C4-2B (cell line): Measurements from ENCODE around the gene NT5C2.
A peak's percentile ranks its signal among the peaks of the same experiment; 100 is the strongest.
"Not testable (repeated sequence)": the region's sequence is repeated elsewhere in the genome, so short reads cannot be mapped to it uniquely, and the experiment has no call there.

Experiments
- H3K27ac ChIP-seq: fragments of 450-650 bp; 2 replicates; pipeline ENCODE4 v1.5.1; 2017
- CTCF ChIP-seq: fragments of 450-650 bp; conservative IDR thresholded peaks from 2 replicates; pipeline ENCODE4 v1.5.1; 2017; ENCODE audit warnings: mild to moderate bottlenecking
- ZFX ChIP-seq: fragments of 450-650 bp; IDR thresholded peaks from 2 replicates; pipeline ENCODE4 v1.6.1; 2017

The NT5C2 gene

GRCh38 chr10:103181244-103181643 is 11.8 kb downstream of the NT5C2 start:
- H3K27ac ChIP-seq: no peak overlapping the region
- TF ChIP-seq CTCF (no peak), ZFX (no peak)

GRCh38 chr10:103180491-103180890 is 12.6 kb downstream of the NT5C2 start:
- no peak for TF ChIP-seq CTCF
- no peak for TF ChIP-seq ZFX
- H3K27ac ChIP-seq: no peak overlapping the region

DNA sequence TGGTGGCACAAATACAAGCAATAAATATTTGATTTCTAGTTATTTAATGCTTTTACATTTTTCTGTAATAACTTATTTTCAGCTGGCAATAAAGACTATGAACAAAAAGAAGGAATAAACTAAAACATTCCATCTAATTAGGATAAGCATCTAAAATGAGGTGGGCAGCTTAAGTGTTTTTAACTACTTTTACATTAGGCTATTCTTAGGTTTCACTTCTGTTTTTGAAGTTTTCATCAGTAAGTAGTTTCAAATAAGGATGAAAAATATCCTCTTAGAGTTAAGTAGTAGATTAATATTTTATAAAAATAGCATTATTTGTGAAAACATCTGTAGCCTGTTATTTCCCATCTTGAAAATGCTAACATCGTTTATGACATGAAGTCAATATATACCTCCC is 15.9 kb downstream of the NT5C2 start:
- H3K27ac ChIP-seq: no peak overlapping the region
- no peak for TF ChIP-seq CTCF
- no peak for TF ChIP-seq ZFX

DNA sequence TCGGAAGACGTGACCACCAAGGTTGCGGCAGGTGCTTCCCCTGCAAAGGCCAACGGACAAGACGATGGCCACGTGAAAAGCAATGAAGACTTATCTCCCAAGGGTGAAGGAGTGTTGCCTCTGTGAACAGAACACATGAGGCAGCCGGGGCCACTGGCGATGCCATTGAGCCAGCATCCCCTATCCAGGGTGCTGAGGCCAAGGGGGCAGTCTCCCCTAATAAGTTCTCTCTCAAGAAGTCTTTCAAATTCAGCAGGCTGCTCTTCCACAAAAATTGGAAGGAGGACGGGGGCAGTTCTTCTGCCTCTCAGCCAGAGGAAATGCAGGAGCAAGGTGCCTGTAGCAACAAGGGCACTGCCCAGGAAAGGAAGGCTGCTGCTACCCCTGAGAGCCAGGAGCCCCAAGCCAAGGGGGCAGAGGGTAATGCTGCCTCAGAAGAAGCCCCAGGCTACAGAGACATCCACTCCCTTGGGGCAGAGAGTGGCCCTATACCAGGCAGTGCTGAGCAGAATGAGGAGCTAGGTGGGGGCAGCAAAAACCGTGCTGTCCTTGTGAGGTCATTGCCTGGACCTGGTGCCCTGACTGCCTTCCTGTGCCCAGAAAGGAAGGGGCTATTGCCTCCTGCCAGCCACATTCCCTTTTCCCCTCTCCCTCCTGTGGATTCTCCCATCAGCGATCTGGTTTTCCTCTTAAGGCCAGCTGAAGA is 17.3 kb downstream of the NT5C2 start:
- no peak overlapping the region for H3K27ac ChIP-seq
- TF ChIP-seq ZFX: no peak
- no peak for TF ChIP-seq CTCF

DNA sequence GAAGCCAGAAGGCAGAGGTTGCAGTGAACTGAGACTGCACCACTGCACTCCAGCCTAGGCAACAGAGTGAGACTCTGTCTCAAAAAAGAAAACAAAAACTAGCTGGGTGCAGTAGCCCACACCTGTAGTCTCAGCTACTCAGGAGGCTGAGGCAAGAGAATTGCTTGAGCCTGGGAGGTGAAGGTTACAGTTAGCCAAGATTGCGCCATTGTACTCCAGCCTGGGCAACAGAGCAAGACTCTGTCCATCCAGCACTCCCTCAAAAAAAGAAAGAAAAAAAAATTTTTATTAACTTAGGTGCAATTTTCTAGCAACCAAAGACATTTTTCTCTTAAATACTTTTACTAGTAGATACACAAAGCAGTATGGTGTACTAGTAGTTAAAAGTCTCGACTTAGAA is 18.7 kb downstream of the NT5C2 start:
- not testable (repeated sequence) for H3K27ac ChIP-seq

DNA sequence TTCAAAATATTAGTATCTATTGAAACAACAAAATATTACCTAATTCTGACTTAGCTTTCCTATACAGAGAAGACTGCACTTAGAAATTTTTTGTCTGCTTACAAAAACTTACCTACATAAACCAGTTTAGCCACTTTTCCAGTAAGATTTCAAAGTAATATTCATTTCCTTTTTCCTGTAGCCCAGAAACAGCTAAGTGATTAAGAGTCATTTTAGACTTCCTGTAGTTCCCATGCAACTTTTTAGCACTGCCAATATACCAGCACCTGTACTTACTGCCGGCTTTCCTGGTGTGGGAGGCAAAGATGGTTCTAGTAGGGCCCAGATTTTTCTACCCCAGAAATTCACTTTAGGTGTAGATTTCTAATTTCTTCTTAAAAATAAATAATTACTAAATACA is 21.8 kb downstream of the NT5C2 start:
- peak overlapping the region; percentile 68 for H3K27ac ChIP-seq
- TF ChIP-seq CTCF: no peak

- TF ChIP-seq ZFX: no peak
- no peak for TF ChIP-seq CTCF
- no peak overlapping the region for H3K27ac ChIP-seq
Observed at GRCh38 chr10:103168438-103168837, 24.6 kb downstream of the NT5C2 start.

- not testable (repeated sequence) for H3K27ac ChIP-seq
Observed at GRCh38 chr10:103167554-103167953, 25.5 kb downstream of the NT5C2 start.
